K562 (cell line): ENCODE measurements around the gene SLC5A10. TPM values are rescaled to one million over a fixed set of nuclear protein-coding genes. Genes with fewer than 3 reads are reported as not detected.

Experiments used
- HCFC1 ChIP-seq: IDR thresholded peaks from 2 replicates; pipeline ENCODE4 v1.6.1; 2012; ENCODE audit warnings: low read depth, low read length, improper control_type of control experiment
- ZNF124 ChIP-seq: sonication (generic); formaldehyde crosslinking; IDR thresholded peaks from 2 replicates; pipeline ENCODE4 v1.8.1; 2022; ENCODE audit warnings: missing genetic modification reagents
- ZNF764 ChIP-seq: fragments of 250-450 bp; sonication (Bioruptor Pico); IDR thresholded peaks from 2 replicates; pipeline ENCODE4 v1.4.0; 2020; ENCODE audit warnings: low read depth, mild to moderate bottlenecking, moderate library complexity
- polyA plus RNA-seq, 8 experiments: library from polyadenylated mRNA; depleted of rRNA in 4 of 8; stranded (reverse) in 5 of 8; unstranded in 3 of 8; fragments of >200 nt; fragmentation: Nextera tagmentation in 2 of 8; fragmentation: Illumina TruSeq in 1 of 8; extraction: Ambion mirVana in 2 of 8; extraction: Trizol in 1 of 8; gene quantifications; 2 replicates each; pipeline versions ENCODE4 v1.2.1 to v1.2.3, GENCODE V29; 2011 to 2014; ENCODE audit warnings: inconsistent platforms in 1 of 8, missing spikeins in 1 of 8
- total RNA-seq, 7 experiments: library from RNA; depleted of rRNA in 6 of 7; stranded (reverse); fragments of >200 nt in 6 of 7; fragmentation: Illumina TruSeq in 2 of 7; extraction: Trizol in 2 of 7; gene quantifications; 2 replicates each; pipeline versions ENCODE4 v1.2.1 to v1.2.3, GENCODE V29; 2011 to 2021; ENCODE audit warnings: low replicate concordance in 1 of 7
- TF ChIP-seq, protein P1 (sequence below): fragments of 450-650 bp; IDR thresholded peaks from 2 replicates; pipeline ENCODE4 v1.6.1; 2016; ENCODE audit warnings: low read depth
- TF ChIP-seq, protein P2 (sequence below), 2 experiments: fragments of 450-650 bp in 1 of 2; sonication (generic) in 1 of 2; formaldehyde crosslinking in 1 of 2; IDR thresholded peaks; 2 replicates each; pipeline versions ENCODE4 v1.7.1 to v1.9.0; 2016 to 2022; ENCODE audit warnings: inconsistent platforms in 1 of 2, mild to moderate bottlenecking in 1 of 2, missing genetic modification reagents in 1 of 2

Gene SLC5A10
- total and polyA plus RNA-seq, 9 of the 15 experiments (the other 6 are each of a cell fraction or from before 2014, with no cell fraction given): 0.03 to 0.09 (median 0.03) TPM; not detected in 5

DNA sequence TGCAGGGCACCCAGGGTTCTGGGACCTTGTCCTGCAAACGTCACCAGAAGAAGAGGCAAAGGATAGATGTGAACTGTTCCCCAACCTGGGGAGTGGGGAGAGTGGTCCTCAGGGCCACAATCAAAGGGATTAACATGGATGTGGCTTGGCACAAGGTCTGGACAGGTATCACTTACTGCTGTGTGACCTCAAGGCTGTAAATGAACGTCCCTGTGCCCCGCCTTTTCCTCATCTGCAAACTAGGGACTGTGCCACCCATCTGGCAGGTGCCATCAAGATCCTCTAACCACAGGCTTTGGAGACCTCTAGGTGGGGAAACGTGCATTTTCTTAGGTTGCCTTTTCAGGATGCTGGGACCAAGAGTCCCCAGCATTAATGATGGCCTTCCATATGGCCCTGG is 25.1 kb downstream of the SLC5A10 start (continued):
- TF ChIP-seq, protein P1, sequence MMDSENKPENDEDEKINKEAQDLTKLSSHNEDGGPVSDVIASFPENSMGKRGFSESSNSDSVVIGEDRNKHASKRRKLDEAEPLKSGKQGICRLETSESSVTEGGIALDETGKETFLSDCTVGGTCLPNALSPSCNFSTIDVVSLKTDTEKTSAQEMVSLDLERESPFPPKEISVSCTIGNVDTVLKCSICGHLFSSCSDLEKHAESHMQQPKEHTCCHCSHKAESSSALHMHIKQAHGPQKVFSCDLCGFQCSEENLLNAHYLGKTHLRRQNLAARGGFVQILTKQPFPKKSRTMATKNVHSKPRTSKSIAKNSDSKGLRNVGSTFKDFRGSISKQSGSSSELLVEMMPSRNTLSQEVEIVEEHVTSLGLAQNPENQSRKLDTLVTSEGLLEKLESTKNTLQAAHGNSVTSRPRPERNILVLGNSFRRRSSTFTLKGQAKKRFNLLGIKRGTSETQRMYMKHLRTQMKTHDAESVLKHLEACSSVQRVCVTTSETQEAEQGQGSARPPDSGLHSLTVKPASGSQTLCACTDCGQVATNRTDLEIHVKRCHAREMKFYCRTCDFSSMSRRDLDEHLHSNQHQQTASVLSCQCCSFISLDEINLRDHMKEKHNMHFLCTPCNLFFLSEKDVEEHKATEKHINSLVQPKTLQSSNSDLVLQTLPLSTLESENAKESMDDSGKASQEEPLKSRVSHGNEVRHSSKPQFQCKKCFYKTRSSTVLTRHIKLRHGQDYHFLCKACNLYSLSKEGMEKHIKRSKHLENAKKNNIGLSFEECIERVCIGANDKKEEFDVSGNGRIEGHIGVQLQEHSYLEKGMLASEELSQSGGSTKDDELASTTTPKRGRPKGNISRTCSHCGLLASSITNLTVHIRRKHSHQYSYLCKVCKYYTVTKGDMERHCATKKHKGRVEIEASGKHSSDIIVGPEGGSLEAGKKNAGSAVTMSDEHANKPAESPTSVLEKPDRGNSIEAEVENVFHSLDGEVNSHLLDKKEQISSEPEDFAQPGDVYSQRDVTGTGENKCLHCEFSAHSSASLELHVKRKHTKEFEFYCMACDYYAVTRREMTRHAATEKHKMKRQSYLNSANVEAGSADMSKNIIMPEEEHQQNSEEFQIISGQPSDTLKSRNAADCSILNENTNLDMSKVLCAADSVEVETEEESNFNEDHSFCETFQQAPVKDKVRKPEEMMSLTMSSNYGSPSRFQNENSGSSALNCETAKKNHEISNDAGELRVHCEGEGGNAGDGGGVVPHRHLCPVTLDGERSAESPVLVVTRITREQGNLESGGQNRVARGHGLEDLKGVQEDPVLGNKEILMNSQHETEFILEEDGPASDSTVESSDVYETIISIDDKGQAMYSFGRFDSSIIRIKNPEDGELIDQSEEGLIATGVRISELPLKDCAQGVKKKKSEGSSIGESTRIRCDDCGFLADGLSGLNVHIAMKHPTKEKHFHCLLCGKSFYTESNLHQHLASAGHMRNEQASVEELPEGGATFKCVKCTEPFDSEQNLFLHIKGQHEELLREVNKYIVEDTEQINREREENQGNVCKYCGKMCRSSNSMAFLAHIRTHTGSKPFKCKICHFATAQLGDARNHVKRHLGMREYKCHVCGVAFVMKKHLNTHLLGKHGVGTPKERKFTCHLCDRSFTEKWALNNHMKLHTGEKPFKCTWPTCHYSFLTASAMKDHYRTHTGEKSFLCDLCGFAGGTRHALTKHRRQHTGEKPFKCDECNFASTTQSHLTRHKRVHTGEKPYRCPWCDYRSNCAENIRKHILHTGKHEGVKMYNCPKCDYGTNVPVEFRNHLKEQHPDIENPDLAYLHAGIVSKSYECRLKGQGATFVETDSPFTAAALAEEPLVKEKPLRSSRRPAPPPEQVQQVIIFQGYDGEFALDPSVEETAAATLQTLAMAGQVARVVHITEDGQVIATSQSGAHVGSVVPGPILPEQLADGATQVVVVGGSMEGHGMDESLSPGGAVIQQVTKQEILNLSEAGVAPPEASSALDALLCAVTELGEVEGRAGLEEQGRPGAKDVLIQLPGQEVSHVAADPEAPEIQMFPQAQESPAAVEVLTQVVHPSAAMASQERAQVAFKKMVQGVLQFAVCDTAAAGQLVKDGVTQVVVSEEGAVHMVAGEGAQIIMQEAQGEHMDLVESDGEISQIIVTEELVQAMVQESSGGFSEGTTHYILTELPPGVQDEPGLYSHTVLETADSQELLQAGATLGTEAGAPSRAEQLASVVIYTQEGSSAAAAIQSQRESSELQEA: no peak
- TF ChIP-seq ZNF764 (CRISPR knock-in tag) (no peak), HCFC1 (no peak), ZNF124 (no peak)
- TF ChIP-seq, protein P2, sequence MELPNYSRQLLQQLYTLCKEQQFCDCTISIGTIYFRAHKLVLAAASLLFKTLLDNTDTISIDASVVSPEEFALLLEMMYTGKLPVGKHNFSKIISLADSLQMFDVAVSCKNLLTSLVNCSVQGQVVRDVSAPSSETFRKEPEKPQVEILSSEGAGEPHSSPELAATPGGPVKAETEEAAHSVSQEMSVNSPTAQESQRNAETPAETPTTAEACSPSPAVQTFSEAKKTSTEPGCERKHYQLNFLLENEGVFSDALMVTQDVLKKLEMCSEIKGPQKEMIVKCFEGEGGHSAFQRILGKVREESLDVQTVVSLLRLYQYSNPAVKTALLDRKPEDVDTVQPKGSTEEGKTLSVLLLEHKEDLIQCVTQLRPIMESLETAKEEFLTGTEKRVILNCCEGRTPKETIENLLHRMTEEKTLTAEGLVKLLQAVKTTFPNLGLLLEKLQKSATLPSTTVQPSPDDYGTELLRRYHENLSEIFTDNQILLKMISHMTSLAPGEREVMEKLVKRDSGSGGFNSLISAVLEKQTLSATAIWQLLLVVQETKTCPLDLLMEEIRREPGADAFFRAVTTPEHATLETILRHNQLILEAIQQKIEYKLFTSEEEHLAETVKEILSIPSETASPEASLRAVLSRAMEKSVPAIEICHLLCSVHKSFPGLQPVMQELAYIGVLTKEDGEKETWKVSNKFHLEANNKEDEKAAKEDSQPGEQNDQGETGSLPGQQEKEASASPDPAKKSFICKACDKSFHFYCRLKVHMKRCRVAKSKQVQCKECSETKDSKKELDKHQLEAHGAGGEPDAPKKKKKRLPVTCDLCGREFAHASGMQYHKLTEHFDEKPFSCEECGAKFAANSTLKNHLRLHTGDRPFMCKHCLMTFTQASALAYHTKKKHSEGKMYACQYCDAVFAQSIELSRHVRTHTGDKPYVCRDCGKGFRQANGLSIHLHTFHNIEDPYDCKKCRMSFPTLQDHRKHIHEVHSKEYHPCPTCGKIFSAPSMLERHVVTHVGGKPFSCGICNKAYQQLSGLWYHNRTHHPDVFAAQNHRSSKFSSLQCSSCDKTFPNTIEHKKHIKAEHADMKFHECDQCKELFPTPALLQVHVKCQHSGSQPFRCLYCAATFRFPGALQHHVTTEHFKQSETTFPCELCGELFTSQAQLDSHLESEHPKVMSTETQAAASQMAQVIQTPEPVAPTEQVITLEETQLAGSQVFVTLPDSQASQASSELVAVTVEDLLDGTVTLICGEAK (IDR thresholded peaks at IDR 0.05): no peak
- TF ChIP-seq, protein P2 (CRISPR knock-in tag; IDR thresholded peaks at IDR 0.05): no peak
